ENCODE results near the gene CPA3.

- TF ChIP-seq CTCF (IDR thresholded peaks at IDR 0.05) (no peak), POLR2A (IDR thresholded peaks at IDR 0.05) (no peak)
Observed at GRCh38 chr3:148937467-148938255, 72.6 kb downstream of the CPA3 start.
